IMR-90 (cell line): ENCODE measurements around the gene KCNMB1.

Experiments
- POLR2A ChIP-seq: IDR thresholded peaks from 2 replicates; pipeline ENCODE4 v1.6.1; 2012; ENCODE audit warnings: mild to moderate bottlenecking, low read depth, low read length
- RAD21 ChIP-seq: IDR thresholded peaks from 2 replicates; pipeline ENCODE4 v1.6.1; 2012; ENCODE audit warnings: low read length, improper control_type of control experiment
- RFX5 ChIP-seq: IDR thresholded peaks from 2 replicates; pipeline ENCODE4 v1.8.0; 2012; ENCODE audit warnings: low read depth, mild to moderate bottlenecking, low read length, moderate library complexity
- TF ChIP-seq, protein P1 (sequence below): fragments of 150-350 bp; IDR thresholded peaks from 2 replicates; pipeline ENCODE4 v1.6.1; 2017; ENCODE audit warnings: mild to moderate bottlenecking, antibody characterized with exemption, low read length, low read depth
- TF ChIP-seq, protein P2 (sequence below): conservative IDR thresholded peaks from 2 replicates; pipeline ENCODE4 v1.5.1; 2012; ENCODE audit warnings: mild to moderate bottlenecking, low read depth, low read length, improper control_type of control experiment

- TF ChIP-seq POLR2A = no peak
- TF ChIP-seq, protein P1, sequence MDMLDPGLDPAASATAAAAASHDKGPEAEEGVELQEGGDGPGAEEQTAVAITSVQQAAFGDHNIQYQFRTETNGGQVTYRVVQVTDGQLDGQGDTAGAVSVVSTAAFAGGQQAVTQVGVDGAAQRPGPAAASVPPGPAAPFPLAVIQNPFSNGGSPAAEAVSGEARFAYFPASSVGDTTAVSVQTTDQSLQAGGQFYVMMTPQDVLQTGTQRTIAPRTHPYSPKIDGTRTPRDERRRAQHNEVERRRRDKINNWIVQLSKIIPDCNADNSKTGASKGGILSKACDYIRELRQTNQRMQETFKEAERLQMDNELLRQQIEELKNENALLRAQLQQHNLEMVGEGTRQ = no peak
- TF ChIP-seq, protein P2, sequence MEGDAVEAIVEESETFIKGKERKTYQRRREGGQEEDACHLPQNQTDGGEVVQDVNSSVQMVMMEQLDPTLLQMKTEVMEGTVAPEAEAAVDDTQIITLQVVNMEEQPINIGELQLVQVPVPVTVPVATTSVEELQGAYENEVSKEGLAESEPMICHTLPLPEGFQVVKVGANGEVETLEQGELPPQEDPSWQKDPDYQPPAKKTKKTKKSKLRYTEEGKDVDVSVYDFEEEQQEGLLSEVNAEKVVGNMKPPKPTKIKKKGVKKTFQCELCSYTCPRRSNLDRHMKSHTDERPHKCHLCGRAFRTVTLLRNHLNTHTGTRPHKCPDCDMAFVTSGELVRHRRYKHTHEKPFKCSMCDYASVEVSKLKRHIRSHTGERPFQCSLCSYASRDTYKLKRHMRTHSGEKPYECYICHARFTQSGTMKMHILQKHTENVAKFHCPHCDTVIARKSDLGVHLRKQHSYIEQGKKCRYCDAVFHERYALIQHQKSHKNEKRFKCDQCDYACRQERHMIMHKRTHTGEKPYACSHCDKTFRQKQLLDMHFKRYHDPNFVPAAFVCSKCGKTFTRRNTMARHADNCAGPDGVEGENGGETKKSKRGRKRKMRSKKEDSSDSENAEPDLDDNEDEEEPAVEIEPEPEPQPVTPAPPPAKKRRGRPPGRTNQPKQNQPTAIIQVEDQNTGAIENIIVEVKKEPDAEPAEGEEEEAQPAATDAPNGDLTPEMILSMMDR = no peak
- TF ChIP-seq RAD21 = no peak
- TF ChIP-seq RFX5 = no peak
Observed at GRCh38 chr5:170334626-170335025, 54.5 kb downstream of the KCNMB1 start.
